Neural progenitor cell (in vitro differentiated cells): ENCODE measurements around the gene PIM2.

Source experiments
- CTCF ChIP-seq: fragments of 200-600 bp; sonication (generic); IDR thresholded peaks from 2 replicates; pipeline ENCODE4 v1.5.1; 2017; ENCODE audit warnings: antibody characterized with exemption, mild to moderate bottlenecking
- EZH2 ChIP-seq: fragments of 200-600 bp; sonication (generic); IDR thresholded peaks from 2 replicates; pipeline ENCODE4 v1.6.1; 2017; ENCODE audit warnings: antibody characterized with exemption, mild to moderate bottlenecking, moderate library complexity

- TF ChIP-seq EZH2 (no peak), CTCF (no peak)
These were observed 8.3 kb upstream of the PIM2 start for GRCh38 chrX:48927123-48927522.
